K562 (cell line): ENCODE data around the gene PIK3C2B. TPM values are rescaled to one million over a fixed set of nuclear protein-coding genes. Genes with fewer than 3 reads are reported as not detected.

Experiments used
- ADNP ChIP-seq: fragments of 200-800 bp; sonication (Bioruptor generic); IDR thresholded peaks from 2 replicates; pipeline ENCODE4 v1.6.1; 2016; ENCODE audit warnings: missing genetic modification characterization, missing compliant biosample characterization
- BHLHE40 ChIP-seq: IDR thresholded peaks from 2 replicates; pipeline ENCODE4 v1.6.1; 2011; ENCODE audit warnings: low read length, improper control_type of control experiment
- BRD4 ChIP-seq: fragments of 200-600 bp; sonication (generic); IDR thresholded peaks from 2 replicates; pipeline ENCODE4 v1.6.1; 2017; ENCODE audit warnings: inconsistent platforms
- BRF1 ChIP-seq: IDR thresholded peaks from 3 replicates; pipeline ENCODE4 v1.6.1; 2011; ENCODE audit warnings: borderline replicate concordance, mild to moderate bottlenecking; ENCODE audit not compliant: insufficient read length; ENCODE audit errors: extremely low read depth
- COPS2 ChIP-seq: fragments of 450-650 bp; conservative IDR thresholded peaks from 2 replicates; pipeline ENCODE4 v1.6.1; 2016; ENCODE audit warnings: mild to moderate bottlenecking, moderate library complexity
- CREM ChIP-seq: IDR thresholded peaks from 2 replicates; pipeline ENCODE4 v1.6.1; 2014; ENCODE audit warnings: antibody characterized with exemption, low read depth
- FIP1L1 ChIP-seq: fragments of 200-400 bp; formaldehyde crosslinking; IDR thresholded peaks from 2 replicates; pipeline ENCODE4 v1.6.1; 2018; ENCODE audit warnings: mild to moderate bottlenecking, low read depth, low read length; ENCODE audit not compliant: poor library complexity, severe bottlenecking
- FOXK2 ChIP-seq, 2 experiments: fragments of 450-650 bp; IDR thresholded peaks in 1 of 2; conservative IDR thresholded peaks in 1 of 2; 2 replicates each; pipeline ENCODE4 v1.6.1; 2016; ENCODE audit warnings: low read depth in 2 of 2, mild to moderate bottlenecking in 1 of 2
- GTF2E2 ChIP-seq: fragments of 200-800 bp; sonication (Bioruptor generic); IDR thresholded peaks from 2 replicates; pipeline ENCODE4 v1.6.1; 2016; ENCODE audit warnings: missing genetic modification characterization, missing compliant biosample characterization
- GTF2F1 ChIP-seq: IDR thresholded peaks from 2 replicates; pipeline ENCODE4 v1.6.1; 2011; ENCODE audit warnings: low read depth, low read length, improper control_type of control experiment
- KAT8 ChIP-seq: fragments of 450-650 bp; IDR thresholded peaks from 2 replicates; pipeline ENCODE4 v1.6.1; 2016; ENCODE audit warnings: low read depth, mild to moderate bottlenecking
- MTA2 ChIP-seq: fragments of 450-650 bp; IDR thresholded peaks from 2 replicates; pipeline ENCODE4 v1.6.1; 2016; ENCODE audit warnings: low read depth
- MXI1 ChIP-seq: IDR thresholded peaks from 2 replicates; pipeline ENCODE4 v1.6.1; 2011; ENCODE audit warnings: low read depth, mild to moderate bottlenecking, improper control_type of control experiment, low read length
- NBN ChIP-seq: fragments of 450-650 bp; IDR thresholded peaks from 2 replicates; pipeline ENCODE4 v1.6.1; 2016; ENCODE audit warnings: low read depth, mild to moderate bottlenecking
- NFIX ChIP-seq: fragments of 250-450 bp; sonication (Bioruptor Pico); IDR thresholded peaks from 2 replicates; pipeline ENCODE4 v1.4.0; 2020; ENCODE audit warnings: low read depth, mild to moderate bottlenecking, moderate library complexity
- POLR2B ChIP-seq: fragments of 450-650 bp; IDR thresholded peaks from 2 replicates; pipeline ENCODE4 v1.6.1; 2018; ENCODE audit warnings: low read depth; ENCODE audit not compliant: partially characterized antibody
- RB1 ChIP-seq: fragments of 450-650 bp; IDR thresholded peaks from 2 replicates; pipeline ENCODE4 v1.6.1; 2017; ENCODE audit warnings: low read depth, mild to moderate bottlenecking
- TAF15 ChIP-seq: fragments of 200-400 bp; formaldehyde crosslinking; IDR thresholded peaks from 2 replicates; pipeline ENCODE4 v1.6.1; 2017; ENCODE audit warnings: mild to moderate bottlenecking, low read depth, low read length, moderate library complexity
- ZNF3 ChIP-seq: fragments of 250-450 bp; sonication (Bioruptor Pico); IDR thresholded peaks from 2 replicates; pipeline ENCODE4 v1.5.0; 2021; ENCODE audit warnings: mild to moderate bottlenecking, moderate library complexity
- ZNF507 ChIP-seq: conservative IDR thresholded peaks from 2 replicates; pipeline ENCODE4 v1.6.1; 2017; ENCODE audit warnings: missing genetic modification characterization, missing compliant biosample characterization
- polyA plus RNA-seq, 8 experiments: library from polyadenylated mRNA; depleted of rRNA in 4 of 8; stranded (reverse) in 5 of 8; unstranded in 3 of 8; fragments of >200 nt; fragmentation: Nextera tagmentation in 2 of 8; fragmentation: Illumina TruSeq in 1 of 8; extraction: Ambion mirVana in 2 of 8; extraction: Trizol in 1 of 8; gene quantifications; 2 replicates each; pipeline versions ENCODE4 v1.2.1 to v1.2.3, GENCODE V29; 2011 to 2014; ENCODE audit warnings: inconsistent platforms in 1 of 8, missing spikeins in 1 of 8
- total RNA-seq, 7 experiments: library from RNA; depleted of rRNA in 6 of 7; stranded (reverse); fragments of >200 nt in 6 of 7; fragmentation: Illumina TruSeq in 2 of 7; extraction: Trizol in 2 of 7; gene quantifications; 2 replicates each; pipeline versions ENCODE4 v1.2.1 to v1.2.3, GENCODE V29; 2011 to 2021; ENCODE audit warnings: low replicate concordance in 1 of 7
- TF ChIP-seq, protein P1 (sequence below): fragments of 450-650 bp; formaldehyde crosslinking; IDR thresholded peaks from 2 replicates; pipeline ENCODE4 v1.4.0; 2020; ENCODE audit warnings: mild to moderate bottlenecking
- TF ChIP-seq, protein P2 (sequence below): fragments of 150-350 bp; IDR thresholded peaks from 2 replicates; pipeline ENCODE4 v1.6.1; 2014; ENCODE audit warnings: low read depth, mild to moderate bottlenecking, low read length, borderline replicate concordance
- TF ChIP-seq, protein P3 (sequence below): fragments of 250-450 bp; sonication (Bioruptor Pico); IDR thresholded peaks from 2 replicates; pipeline ENCODE4 v1.6.1; 2021; ENCODE audit warnings: mild to moderate bottlenecking
- TF ChIP-seq, protein P4 (sequence below): sonication (generic); formaldehyde crosslinking; IDR thresholded peaks from 2 replicates; pipeline ENCODE4 v1.9.0; 2022; ENCODE audit warnings: mild to moderate bottlenecking, missing genetic modification reagents

Gene PIK3C2B
- total and polyA plus RNA-seq, 9 of the 15 experiments (the other 6 are each of a cell fraction or from before 2014, with no cell fraction given): 0.10 to 2.9 (median 0.72) TPM

DNA sequence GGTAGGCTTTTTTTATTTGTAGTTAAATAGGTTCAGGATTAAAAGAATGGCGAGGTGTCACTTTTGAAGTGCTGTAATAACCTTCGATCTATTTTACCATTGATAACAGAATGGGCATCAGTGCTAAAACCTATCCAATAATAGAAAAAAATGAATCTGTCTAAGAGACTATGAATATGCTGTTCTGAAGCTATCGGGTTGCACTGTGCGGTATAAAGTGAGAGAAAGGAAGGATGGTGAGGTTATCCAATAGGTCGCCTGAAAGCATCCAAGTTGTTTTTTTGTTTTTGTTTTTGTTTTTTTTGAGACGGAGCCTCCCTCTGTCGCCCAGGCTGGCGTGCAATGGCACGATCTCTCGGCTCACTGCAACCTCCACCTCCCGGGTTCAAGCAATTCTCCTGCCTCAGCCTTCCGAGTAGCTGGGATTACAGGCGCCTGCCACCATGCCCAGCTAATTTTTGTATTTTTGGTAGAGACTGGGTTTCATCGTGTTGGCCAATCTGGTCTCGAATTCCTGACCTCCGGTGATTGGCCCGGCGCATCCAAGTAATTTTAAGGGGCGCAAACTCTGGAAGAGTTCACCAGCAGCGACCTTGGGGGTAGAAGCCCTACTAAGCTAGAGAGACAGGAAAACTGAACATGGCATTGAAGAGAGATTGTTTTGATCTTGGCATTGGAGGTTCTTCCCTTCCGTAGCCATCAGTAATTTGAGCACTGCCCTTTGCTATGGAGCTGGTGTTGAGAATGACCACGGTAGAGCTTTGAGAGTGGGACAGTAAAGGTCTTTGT lies 12.9 kb upstream of the PIK3C2B start (continued):
- TF ChIP-seq POLR2B: peak; percentile 86
- TF ChIP-seq BRD4: no peak
- TF ChIP-seq MTA2: no peak; the same call in none of the 2 replicates
- TF ChIP-seq, protein P1, sequence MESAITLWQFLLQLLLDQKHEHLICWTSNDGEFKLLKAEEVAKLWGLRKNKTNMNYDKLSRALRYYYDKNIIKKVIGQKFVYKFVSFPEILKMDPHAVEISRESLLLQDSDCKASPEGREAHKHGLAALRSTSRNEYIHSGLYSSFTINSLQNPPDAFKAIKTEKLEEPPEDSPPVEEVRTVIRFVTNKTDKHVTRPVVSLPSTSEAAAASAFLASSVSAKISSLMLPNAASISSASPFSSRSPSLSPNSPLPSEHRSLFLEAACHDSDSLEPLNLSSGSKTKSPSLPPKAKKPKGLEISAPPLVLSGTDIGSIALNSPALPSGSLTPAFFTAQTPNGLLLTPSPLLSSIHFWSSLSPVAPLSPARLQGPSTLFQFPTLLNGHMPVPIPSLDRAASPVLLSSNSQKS (CRISPR knock-in tag): no peak
- TF ChIP-seq BRF1: no peak
- TF ChIP-seq NFIX (CRISPR knock-in tag): no peak
- no peak for TF ChIP-seq ADNP (tag)
- TF ChIP-seq CREM: no peak
- TF ChIP-seq, protein P2, sequence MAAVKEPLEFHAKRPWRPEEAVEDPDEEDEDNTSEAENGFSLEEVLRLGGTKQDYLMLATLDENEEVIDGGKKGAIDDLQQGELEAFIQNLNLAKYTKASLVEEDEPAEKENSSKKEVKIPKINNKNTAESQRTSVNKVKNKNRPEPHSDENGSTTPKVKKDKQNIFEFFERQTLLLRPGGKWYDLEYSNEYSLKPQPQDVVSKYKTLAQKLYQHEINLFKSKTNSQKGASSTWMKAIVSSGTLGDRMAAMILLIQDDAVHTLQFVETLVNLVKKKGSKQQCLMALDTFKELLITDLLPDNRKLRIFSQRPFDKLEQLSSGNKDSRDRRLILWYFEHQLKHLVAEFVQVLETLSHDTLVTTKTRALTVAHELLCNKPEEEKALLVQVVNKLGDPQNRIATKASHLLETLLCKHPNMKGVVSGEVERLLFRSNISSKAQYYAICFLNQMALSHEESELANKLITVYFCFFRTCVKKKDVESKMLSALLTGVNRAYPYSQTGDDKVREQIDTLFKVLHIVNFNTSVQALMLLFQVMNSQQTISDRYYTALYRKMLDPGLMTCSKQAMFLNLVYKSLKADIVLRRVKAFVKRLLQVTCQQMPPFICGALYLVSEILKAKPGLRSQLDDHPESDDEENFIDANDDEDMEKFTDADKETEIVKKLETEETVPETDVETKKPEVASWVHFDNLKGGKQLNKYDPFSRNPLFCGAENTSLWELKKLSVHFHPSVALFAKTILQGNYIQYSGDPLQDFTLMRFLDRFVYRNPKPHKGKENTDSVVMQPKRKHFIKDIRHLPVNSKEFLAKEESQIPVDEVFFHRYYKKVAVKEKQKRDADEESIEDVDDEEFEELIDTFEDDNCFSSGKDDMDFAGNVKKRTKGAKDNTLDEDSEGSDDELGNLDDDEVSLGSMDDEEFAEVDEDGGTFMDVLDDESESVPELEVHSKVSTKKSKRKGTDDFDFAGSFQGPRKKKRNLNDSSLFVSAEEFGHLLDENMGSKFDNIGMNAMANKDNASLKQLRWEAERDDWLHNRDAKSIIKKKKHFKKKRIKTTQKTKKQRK: no peak
- no peak for TF ChIP-seq MXI1
- TF ChIP-seq BHLHE40: peak; percentile 71
- TF ChIP-seq COPS2: no peak
- no peak for TF ChIP-seq NBN
- peak in 1 of 2 experiments; percentile 97; a peak in 2 of 4 replicates for TF ChIP-seq FOXK2 (conservative IDR thresholded peaks at IDR 0.05 in 1 of 2, IDR thresholded peaks at IDR 0.05 in 1 of 2; ENCODE audit: low read depth in 2 of 2)
- no peak for TF ChIP-seq ZNF3
- TF ChIP-seq, protein P3, sequence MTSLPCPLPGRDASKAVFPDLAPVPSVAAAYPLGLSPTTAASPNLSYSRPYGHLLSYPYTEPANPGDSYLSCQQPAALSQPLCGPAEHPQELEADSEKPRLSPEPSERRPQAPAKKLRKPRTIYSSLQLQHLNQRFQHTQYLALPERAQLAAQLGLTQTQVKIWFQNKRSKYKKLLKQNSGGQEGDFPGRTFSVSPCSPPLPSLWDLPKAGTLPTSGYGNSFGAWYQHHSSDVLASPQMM (CRISPR knock-in tag): no peak
- no peak for TF ChIP-seq KAT8
- TF ChIP-seq ZNF507: no peak
- TF ChIP-seq TAF15: no peak
- TF ChIP-seq GTF2E2 (tag): no peak; the same call in 1 of the 2 replicates
- no peak for TF ChIP-seq GTF2F1
- TF ChIP-seq FIP1L1: no peak
- TF ChIP-seq RB1: no peak
- TF ChIP-seq, protein P4, sequence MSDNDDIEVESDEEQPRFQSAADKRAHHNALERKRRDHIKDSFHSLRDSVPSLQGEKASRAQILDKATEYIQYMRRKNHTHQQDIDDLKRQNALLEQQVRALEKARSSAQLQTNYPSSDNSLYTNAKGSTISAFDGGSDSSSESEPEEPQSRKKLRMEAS: no peak
